Osteocyte (in vitro differentiated cells): ENCODE results near the gene TJP3. TPM values are rescaled to one million over a fixed set of nuclear protein-coding genes. Genes with fewer than 3 reads are reported as not detected.

ENCODE experiments used
- DNase-seq: peaks from one replicate; pipeline ENCODE4 v3.0.0; 2021; ENCODE audit warnings: mixed read lengths; ENCODE audit not compliant: unreplicated experiment; ENCODE audit errors: extremely low spot score
- H3K27ac Mint-ChIP-seq: one replicate; pipeline ENCODE4 v1.8.0; 2021; ENCODE audit warnings: mild to moderate bottlenecking, mixed read lengths; ENCODE audit not compliant: unreplicated experiment
- H3K27me3 Mint-ChIP-seq: one replicate; pipeline ENCODE4 v1.8.0; 2021; ENCODE audit warnings: mixed read lengths; ENCODE audit not compliant: unreplicated experiment
- H3K36me3 Mint-ChIP-seq: one replicate; pipeline ENCODE4 v1.8.0; 2021; ENCODE audit warnings: mixed read lengths; ENCODE audit not compliant: unreplicated experiment
- H3K4me1 Mint-ChIP-seq: one replicate; pipeline ENCODE4 v1.8.0; 2021; ENCODE audit warnings: mixed read lengths; ENCODE audit not compliant: unreplicated experiment
- H3K4me3 Mint-ChIP-seq: one replicate; pipeline ENCODE4 v1.8.0; 2021; ENCODE audit warnings: mild to moderate bottlenecking, moderate library complexity, mixed read lengths; ENCODE audit not compliant: unreplicated experiment
- H3K9me3 Mint-ChIP-seq: one replicate; pipeline ENCODE4 v1.8.0; 2021; ENCODE audit warnings: mixed read lengths; ENCODE audit not compliant: unreplicated experiment
- total RNA-seq: library from RNA; stranded (reverse); gene quantifications from 2 replicates; pipeline ENCODE4 v1.2.1, GENCODE V29; 2021
- TF ChIP-seq, protein P1 (sequence below): fragments of 200-600 bp; sonication (generic); IDR thresholded peaks from 2 replicates; pipeline ENCODE4 v1.5.0; 2021; ENCODE audit warnings: antibody characterized with exemption, mild to moderate bottlenecking, moderate library complexity

TJP3 gene
- total RNA-seq, 1 donor from 2014 or later, result not detected

DNA sequence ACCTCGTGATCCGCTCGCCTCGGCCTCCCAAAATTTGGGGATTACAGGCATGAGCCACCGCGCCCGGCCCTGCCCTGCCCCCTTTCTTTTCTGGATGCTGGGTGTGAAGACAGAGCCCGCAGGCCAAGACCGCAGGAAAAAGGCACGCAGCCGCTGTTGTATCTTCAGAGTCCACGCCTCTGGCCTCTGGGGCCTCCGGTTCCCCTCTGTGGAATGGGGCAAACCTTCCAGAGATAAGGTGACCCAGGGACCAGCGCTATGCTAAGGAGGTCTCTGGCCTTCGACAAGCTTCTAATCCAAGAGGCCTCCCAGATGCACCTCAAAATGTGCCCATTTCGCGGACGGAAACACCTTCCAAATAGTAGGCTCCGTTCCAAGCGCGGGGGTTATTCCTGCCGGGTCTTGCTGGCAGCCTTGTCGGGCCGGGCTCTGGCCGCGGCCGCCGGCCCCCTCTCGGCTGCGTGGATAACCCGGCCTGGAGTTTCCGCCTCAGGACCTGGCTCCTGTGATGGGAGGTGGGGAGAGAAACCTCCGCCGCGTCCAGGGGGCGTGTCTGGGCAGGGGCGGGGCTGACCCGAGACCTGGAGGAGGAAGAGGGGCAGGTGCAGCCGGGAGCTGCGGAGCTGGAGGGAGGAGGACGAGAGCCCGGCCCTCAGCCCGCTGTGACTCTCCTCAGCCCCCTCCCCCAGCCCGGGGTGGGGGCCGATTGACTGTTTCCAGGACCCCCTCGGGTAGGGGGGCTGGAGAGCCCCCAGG lies 13.1 kb downstream of the TJP3 start:
- H3K4me3 Mint-ChIP-seq, result peak overlapping the region; percentile 60

GRCh38 chr19:3721887-3722442 lies 13.8 kb downstream of the TJP3 start:
- DNase-seq, result no peak
- TF ChIP-seq, protein P1, sequence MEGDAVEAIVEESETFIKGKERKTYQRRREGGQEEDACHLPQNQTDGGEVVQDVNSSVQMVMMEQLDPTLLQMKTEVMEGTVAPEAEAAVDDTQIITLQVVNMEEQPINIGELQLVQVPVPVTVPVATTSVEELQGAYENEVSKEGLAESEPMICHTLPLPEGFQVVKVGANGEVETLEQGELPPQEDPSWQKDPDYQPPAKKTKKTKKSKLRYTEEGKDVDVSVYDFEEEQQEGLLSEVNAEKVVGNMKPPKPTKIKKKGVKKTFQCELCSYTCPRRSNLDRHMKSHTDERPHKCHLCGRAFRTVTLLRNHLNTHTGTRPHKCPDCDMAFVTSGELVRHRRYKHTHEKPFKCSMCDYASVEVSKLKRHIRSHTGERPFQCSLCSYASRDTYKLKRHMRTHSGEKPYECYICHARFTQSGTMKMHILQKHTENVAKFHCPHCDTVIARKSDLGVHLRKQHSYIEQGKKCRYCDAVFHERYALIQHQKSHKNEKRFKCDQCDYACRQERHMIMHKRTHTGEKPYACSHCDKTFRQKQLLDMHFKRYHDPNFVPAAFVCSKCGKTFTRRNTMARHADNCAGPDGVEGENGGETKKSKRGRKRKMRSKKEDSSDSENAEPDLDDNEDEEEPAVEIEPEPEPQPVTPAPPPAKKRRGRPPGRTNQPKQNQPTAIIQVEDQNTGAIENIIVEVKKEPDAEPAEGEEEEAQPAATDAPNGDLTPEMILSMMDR, result no peak
- Mint-ChIP-seq H3K9me3 (no peaks in the 10 kb centered on the region), H3K36me3 (no peaks in the 10 kb centered on the region), H3K4me1 (peaks cover 9% of the 10 kb centered on the region), H3K27ac (no peak overlapping the region), H3K27me3 (peaks cover 17% of the 10 kb centered on the region), H3K4me3 (peak overlapping the region; percentile 60)

More for the DNA sequence above, 13.1 kb downstream of the TJP3 start:
- peaks cover 9% of the 10 kb centered on the region for H3K4me1 Mint-ChIP-seq
- H3K36me3 Mint-ChIP-seq, result no peaks in the 10 kb centered on the region
- TF ChIP-seq, protein P1, result no peak
- peak; percentile 95 for DNase-seq
- H3K9me3 Mint-ChIP-seq, result no peaks in the 10 kb centered on the region
- no peak overlapping the region for H3K27ac Mint-ChIP-seq
- H3K27me3 Mint-ChIP-seq, result peaks cover 17% of the 10 kb centered on the region

GRCh38 chr19:3722443-3723109 lies 14.4 kb downstream of the TJP3 start:
- H3K4me3 Mint-ChIP-seq, result peak overlapping the region; percentile 60

GRCh38 chr19:3723110-3723488 lies 14.9 kb downstream of the TJP3 start:
- Mint-ChIP-seq H3K27ac (no peak overlapping the region), H3K36me3 (no peaks in the 10 kb centered on the region), H3K4me3 (peak overlapping the region; percentile 14), H3K27me3 (peaks cover 17% of the 10 kb centered on the region), H3K9me3 (no peaks in the 10 kb centered on the region), H3K4me1 (peaks cover 9% of the 10 kb centered on the region)
- DNase-seq, result no peak
- TF ChIP-seq, protein P1, result no peak

More at GRCh38 chr19:3722443-3723109, 14.4 kb downstream of the TJP3 start:
- no peak for DNase-seq
- no peaks in the 10 kb centered on the region for H3K9me3 Mint-ChIP-seq
- TF ChIP-seq, protein P1, result no peak
- peaks cover 17% of the 10 kb centered on the region for H3K27me3 Mint-ChIP-seq
- H3K27ac Mint-ChIP-seq, result no peak overlapping the region
- peaks cover 9% of the 10 kb centered on the region for H3K4me1 Mint-ChIP-seq
- H3K36me3 Mint-ChIP-seq, result no peaks in the 10 kb centered on the region

GRCh38 chr19:3723883-3724282 lies 15.7 kb downstream of the TJP3 start:
- Mint-ChIP-seq H3K4me3 (no peak overlapping the region), H3K9me3 (no peaks in the 10 kb centered on the region), H3K27me3 (peaks cover 17% of the 10 kb centered on the region), H3K27ac (no peak overlapping the region), H3K4me1 (peaks cover 9% of the 10 kb centered on the region), H3K36me3 (no peaks in the 10 kb centered on the region)
- no peak for DNase-seq
- TF ChIP-seq, protein P1, result no peak
